GM21737 (cell line): ENCODE measurements around the gene ZNF597.

Experiments used
- ATAC-seq: cut with Tn5 transposase; IDR thresholded peaks from one replicate; pipeline ENCODE4 v1.9.1; 2021; ENCODE audit warnings: mild to moderate bottlenecking, moderate library complexity; ENCODE audit not compliant: unreplicated experiment

ZNF597 gene

DNA sequence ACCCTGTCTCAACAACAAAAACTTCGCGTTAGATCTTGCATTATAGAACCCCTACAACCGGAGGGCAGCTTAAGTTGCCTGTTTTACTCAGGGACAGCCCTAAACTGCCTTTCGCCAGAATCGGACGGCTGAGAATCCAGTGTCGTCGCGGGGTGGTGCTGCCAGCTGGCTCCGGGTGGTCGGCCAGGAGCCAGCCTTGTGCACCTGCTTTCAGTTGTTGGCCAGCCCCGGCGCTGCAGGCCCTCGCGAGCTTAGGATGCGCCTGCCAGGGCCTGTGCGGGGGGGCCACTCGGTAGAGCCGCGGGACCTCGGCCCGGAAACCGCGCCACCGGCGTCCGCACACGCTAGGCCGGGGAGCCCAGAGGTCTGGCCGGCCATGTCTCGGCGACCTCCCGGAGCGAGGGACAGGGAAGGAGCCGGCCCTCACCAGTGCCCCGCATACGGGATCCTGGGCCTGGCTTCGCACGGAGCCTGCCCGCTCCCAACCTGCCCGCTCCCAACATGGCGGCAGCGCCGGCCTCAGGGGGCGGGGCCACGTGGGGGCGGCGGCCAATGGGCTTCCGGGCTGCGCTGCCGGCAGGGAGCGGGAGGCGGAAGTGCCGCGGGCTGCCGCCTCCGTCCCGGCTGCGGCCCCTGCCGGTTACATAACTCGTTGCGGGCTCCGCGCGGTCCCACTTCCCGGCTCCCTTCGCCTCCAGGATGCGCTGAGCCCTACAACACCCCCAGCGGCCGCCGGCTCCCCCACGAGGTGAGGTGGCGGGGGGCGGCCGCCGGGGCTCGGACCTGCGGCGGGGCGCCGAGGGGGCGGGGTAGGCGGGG is 14.3 kb upstream of the ZNF597 start:
- peak; percentile 73 for ATAC-seq

DNA sequence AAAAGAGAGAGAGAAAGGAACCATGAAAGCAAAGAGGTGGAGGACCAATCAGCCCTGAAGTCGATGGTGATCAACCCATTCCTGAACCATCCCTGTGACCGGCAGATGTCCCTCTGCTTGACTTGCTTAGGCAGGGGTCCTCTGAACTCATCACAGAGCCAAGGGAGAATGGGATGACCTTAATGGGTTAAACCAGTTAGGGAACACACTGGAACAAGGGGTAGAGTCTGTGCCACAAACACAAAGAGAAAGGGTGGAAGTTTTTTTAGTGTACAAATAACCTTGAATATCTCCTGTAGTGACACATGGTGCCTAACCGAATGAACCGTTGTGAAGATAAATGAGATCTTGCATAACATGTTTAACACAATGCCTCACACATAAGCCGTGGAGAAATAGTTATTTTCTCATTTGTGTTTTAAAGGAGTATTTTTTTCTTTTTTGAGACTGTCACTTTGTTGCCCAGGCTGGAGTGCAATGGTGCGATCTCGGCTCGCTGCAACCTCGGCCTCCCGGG is 11.4 kb upstream of the ZNF597 start:
- ATAC-seq, result no peak

DNA sequence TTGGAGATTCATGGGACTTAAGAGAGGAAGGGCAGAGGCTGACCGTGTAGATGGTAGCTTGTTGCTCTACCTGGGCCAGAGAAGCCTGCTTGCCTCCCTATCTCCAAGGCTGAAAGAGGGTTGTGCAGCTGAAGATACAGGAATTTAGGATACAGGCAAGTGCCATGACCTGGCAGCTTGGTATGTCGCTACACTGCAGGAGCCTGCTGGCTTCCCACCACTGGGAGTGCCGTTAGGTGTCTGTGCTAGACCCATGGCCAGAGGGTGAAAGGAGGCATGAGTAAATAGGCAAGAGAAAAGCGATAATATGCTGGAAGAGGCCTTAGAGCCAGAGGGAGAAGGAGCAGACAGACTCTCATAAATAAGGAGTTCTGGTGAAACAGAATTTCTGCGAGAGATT is 10.8 kb upstream of the ZNF597 start:
- ATAC-seq, result no peak

DNA sequence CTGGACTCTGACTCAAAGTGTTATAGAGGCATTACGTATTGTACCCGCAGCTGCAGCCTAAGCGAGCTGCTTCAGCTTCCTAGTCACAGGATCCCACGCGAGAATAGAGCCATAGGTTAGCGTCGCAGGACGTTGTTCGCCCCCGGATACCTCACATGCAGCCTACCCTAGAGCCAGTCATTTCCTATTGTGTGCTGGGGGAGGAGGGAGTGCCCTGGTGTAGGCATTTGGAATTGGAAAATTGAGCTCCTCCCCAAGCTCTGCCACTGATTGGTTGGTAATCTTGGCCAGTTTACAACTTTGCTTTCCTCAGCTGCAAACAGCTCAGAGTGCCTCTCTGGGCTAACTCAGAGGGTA is 706 bp upstream of the ZNF597 start:
- peak; percentile 2 for ATAC-seq

DNA sequence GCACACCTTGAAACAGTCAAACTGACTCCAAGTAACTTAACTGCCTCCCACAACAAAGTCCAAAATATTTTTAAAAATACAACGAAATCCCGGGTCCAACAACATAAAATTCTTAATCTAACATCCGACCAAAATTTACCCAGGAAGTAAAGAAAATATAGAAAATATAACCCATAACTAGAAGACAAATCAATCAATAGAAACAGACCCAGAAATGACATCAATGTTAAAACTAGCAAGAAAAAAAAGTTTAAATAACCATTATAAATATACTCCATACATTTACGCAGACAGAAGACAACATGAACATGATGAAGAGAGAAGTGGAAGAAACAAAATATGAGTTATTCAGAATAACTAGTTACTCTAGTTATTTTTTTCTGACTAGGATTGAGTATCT is 3.7 kb downstream of the ZNF597 start:
- no peak for ATAC-seq

DNA sequence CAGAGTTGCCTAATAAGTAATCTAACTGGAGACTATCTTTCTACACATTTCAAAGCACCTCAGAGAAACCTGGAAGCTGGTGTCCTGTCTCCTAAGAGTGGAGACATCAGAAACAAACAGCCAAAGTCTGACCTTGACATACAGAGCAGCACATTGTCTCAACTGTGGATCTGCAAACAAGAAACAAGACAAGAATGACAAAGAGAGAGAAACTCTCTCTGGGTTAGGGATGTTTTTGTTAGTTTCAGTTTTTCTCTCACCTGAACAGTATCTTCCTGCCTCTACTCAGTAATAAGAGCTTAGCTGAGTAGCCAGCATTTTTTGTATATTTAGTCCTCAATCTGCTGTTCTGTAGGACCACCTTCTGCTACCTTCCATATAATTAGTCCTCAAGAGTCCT is 8.9 kb downstream of the ZNF597 start:
- no peak for ATAC-seq

DNA sequence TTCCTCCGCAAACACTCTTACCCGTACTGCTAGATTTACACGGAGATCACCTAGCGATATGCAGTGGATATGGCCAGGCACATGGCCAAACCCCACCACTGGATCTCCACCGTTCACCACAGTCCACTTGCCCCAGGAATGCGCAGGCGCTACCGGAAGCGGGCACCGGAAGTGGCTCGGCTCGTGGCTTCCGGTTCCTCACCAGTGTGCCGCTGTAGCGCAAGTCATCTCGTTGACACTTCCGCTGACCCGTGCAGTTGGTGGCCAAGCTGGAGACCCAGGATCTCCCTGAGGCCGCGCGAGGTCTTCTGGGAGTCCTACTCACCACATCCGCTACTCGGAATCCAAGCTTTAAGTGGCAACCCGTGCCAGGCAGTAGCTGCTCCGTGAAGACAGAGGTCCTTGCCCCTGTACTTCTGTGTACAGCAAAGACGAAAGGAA is 11.5 kb downstream of the ZNF597 start:
- no peak for ATAC-seq

DNA sequence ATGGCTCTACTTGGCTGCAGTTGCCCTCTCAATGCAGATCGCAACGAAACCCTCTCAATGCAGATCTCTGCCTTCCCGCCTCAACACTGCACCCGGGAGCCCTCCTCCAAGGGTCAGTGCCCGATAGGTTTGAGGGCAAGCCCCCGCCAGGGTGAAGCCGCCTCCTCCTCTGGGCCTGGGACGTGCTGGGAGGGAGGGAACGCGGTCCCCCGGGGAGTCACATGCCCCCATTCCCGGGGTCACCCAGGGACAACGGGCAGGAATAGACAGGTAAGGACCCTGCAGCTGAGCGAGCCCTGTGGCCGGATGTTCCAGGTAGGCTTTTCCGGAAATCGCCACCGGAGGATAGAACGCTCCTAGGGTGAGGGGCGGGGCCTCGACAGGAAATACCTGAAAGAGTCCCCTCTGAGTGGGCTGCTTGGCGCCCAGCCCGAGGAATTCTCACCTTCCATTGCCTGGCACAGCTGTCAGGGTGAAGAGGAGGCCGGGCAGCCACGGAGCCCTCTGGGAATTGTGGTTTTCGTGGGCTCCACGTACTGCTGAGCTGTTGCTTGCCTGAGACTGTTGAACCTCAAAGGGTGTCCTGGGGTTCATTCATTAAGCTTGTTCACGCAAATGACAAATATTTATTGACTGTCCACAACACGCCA is 29.4 kb downstream of the ZNF597 start:
- ATAC-seq, result no peak

DNA sequence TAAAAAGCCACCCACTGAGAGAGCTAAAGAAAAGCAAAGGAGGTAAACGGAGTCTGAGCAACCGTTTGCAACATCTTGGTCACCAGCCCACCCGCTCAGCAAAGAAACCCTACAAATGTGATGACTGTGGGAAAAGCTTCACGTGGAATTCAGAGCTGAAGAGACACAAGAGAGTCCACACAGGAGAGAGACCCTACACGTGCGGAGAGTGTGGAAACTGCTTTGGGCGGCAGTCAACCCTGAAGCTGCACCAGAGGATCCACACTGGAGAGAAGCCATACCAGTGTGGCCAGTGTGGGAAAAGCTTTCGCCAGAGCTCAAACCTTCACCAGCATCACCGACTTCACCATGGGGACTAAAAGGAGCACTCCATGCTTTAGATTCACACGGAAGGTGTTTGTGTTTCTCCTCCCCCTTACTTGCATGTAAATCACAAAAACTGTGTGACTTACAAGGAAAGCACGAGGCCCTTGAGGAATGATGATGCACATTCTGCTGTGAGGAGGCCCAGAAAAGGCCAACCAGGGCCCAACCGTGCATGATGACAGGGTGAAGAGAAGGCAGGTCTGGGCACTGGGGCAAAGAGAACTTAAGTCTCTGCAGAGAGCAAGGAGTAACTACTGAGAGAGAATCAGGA is 34.6 kb downstream of the ZNF597 start:
- ATAC-seq, result no peak

DNA sequence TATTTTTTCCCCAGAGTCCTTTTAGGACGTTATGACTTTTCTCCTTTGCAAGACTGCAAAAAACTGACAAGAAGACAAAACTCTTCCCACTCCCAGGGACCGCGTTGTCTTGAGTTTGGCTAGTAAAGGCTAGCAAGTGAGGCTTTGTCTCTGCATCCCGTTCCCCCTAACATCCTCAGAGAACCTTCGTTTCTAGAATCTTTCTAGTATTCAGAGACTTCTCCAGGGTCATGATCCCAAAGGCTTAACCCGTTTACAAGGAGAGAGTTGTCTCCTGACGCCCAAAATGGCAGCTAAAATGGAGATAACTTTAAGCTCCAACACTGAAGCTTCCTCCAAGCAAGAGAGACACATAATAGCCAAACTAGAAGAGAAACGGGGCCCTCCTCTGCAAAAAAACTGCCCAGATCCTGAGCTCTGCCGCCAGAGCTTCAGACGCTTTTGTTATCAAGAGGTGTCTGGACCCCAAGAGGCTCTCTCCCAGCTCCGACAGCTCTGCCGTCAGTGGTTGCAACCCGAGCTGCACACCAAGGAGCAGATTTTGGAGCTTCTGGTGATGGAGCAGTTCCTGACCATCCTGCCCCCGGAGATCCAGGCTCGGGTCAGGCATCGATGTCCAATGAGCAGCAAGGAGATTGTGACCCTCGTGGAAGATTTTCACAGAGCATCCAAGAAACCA is 41.4 kb downstream of the ZNF597 start:
- ATAC-seq, result no peak

DNA sequence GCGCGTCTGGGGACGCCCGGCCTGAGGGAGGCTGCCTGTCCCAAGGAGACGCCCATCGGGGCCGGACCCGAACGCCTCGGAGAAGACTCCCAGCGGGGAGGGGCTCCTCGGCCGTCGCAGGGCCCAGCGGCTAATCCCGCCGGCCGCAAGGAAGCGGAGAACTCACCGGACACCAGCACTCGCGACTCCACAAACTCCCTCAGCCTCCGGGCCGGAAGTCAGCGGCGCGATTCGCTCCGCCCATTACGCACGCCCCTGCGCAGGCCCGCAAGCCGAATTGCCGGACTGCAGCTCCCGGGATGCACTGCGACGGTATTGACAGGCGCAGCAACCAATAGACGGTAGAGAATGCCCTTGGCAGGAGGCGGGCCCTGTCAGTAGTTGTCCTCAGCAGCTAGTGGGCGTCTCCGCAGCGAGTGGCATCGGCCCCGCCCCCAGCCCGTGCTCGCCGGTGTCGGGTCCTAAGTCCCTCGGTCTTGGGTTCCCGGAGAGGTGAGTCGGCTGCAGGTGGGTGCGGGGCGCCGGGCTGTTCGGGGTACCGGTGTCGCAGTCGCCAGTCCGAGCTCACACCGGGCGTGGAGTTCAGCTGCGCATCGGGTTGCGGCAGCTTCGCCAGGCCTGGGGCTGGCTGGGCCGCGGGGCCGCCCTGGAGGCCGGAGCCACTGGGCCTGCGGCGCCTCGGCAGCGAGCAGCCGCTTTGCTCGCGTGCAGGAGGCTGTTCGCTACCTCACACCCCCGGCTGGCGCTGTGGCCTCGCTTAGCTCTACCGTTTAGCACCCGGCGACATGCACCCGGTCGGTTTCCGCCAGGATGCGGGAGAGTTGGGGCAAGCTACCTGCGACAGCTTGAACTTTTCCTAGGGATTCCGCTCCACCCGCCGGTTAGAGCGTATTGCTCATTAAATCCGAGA is 42.3 kb downstream of the ZNF597 start, which contains the start of the genes ZNF174 and ZSCAN32:
ZNF174 (plus strand) TSS at position 437 of the 910 bp plus-strand sequence. CDS start 790 bp downstream, outside the sequence.
ZSCAN32 (minus strand) TSS at position 226 of the 910 bp plus-strand sequence. CDS start 3,447 bp downstream, outside the sequence.
- ATAC-seq, result peak; percentile 97

DNA sequence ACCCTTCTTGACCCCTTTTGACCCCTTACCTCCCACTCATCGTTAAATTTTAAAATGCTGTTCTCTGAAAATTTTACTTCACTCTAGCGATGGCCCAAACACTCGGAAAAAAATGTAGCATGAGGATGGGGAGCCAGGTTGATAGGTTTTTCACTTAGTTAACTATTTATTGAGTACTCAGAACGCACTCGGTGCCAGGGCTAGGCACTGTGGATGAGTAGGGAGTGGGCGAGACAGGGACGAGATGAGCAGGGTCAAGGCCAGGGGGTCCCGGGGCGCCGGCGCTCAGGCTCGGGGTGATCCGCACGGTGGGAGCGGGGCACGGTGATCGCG is 42.9 kb downstream of the ZNF597 start:
- peak; percentile 33 for ATAC-seq

DNA sequence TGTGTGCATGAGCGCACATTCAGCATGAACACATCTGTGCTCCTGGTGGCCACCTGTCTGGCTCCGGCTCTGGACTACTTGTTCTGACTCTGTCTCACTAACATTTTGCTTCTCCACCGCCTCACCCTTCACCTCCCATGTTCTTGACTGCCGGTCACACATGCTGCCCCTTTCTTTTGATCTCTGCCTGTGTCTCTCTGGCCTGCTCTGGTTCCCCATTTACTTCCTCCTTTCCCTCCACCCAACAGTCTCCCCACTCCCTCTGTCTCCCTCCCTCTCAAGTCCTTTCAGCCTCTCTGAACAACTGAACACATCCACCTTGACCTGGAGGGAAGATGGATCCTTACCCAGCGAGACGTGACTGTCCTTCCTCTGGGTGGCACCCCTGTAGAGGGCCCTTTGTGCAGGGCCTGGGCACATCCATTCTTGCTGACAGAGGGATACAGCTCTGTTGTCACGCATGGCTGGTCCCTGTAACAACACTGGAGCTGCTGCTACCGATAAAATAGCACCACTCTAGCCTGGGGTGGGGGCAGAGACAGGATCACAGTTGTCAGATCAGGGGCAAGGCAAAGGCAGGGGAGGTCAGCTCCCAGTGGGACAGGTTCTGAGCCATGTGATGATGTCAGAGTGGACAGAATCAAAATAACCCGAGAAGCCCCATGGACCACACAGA is 53.5 kb downstream of the ZNF597 start:
- no peak for ATAC-seq

DNA sequence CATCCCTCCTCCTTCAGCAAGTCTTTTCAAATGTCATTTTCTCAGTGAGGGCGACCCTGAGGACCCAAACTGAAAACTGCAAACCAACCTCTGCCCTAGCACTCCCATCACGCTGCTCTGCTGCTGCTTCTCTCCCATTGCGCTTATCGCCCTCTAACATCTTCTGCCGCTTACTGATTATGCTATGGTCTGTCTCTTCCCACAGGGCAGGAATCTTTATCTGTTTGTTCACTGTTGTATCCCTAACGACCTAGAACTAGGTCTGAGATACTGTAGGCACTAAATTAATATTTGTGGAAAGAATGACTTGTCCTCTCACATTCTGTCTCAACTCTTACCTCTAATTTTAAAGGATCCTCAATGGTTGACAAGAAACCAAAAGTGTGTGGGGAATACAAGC is 55.0 kb downstream of the ZNF597 start:
- no peak for ATAC-seq

DNA sequence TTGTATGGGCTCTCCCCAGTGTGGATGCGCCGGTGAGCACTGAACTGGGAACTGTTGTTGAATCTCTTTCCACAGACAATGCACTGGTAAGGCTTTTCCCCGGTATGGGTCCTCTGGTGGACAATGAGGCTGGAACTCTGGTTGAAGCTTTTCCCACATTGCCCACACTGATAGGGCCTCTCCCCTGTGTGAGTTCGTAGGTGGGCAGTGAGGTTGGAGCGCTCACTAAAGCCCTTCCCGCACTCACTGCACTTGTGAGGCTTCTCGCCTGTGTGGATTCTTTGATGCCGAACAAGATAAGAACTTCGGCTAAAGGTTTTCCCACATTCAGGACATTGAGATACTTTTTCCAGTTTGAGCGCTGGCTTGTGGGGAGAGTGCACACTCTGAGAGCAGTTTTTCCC is 60.3 kb downstream of the ZNF597 start:
- no peak for ATAC-seq
